OCI-LY1 (cell line): ENCODE data around the gene ZMIZ1.

Source experiments
- H2AFZ ChIP-seq: fragments of 200-600 bp; sonication (generic), shearing (Covaris generic); 2 replicates; pipeline ENCODE4 v1.6.0; 2014; ENCODE audit warnings: antibody characterized with exemption, mild to moderate bottlenecking, low read length
- H3F3A ChIP-seq: fragments of 200-600 bp; sonication (generic), shearing (Covaris generic); 2 replicates; pipeline ENCODE4 v1.6.0; 2014; ENCODE audit warnings: mild to moderate bottlenecking, antibody characterized with exemption, low read length, moderate library complexity; ENCODE audit not compliant: insufficient read depth
- H3K27ac ChIP-seq: fragments of 200-600 bp; sonication (generic); 2 replicates; pipeline ENCODE4 v1.5.1; 2014; ENCODE audit warnings: low read length, mixed run types, mild to moderate bottlenecking, low read depth; ENCODE audit not compliant: poor library complexity, severe bottlenecking
- H3K27me3 ChIP-seq: fragments of 200-600 bp; sonication (generic); 2 replicates; pipeline ENCODE4 v1.6.0; 2014; ENCODE audit warnings: antibody characterized with exemption, mild to moderate bottlenecking, low read length, moderate library complexity; ENCODE audit not compliant: insufficient read depth
- H3K36me3 ChIP-seq: fragments of 200-600 bp; sonication (generic); 2 replicates; pipeline ENCODE4 v1.6.1; 2014; ENCODE audit warnings: mild to moderate bottlenecking, antibody characterized with exemption, low read length, moderate library complexity, mixed read lengths; ENCODE audit not compliant: insufficient read depth
- H3K4me1 ChIP-seq: fragments of 200-600 bp; sonication (generic); 2 replicates; pipeline ENCODE4 v1.5.1; 2014; ENCODE audit warnings: mild to moderate bottlenecking, low read length, moderate library complexity; ENCODE audit not compliant: insufficient read depth, severe bottlenecking
- H3K4me2 ChIP-seq: fragments of 200-600 bp; sonication (generic), shearing (Covaris generic); 2 replicates; pipeline ENCODE4 v1.6.1; 2014; ENCODE audit warnings: low read length
- H3K4me3 ChIP-seq: fragments of 200-600 bp; sonication (generic); 2 replicates; pipeline ENCODE4 v1.5.1; 2014; ENCODE audit warnings: low read length, low read depth, mild to moderate bottlenecking, mixed read lengths; ENCODE audit not compliant: poor library complexity, severe bottlenecking
- H3K79me2 ChIP-seq: fragments of 200-600 bp; shearing (Covaris generic); 2 replicates; pipeline ENCODE4 v1.6.1; 2016; ENCODE audit warnings: mixed run types, low read length, mixed read lengths; ENCODE audit not compliant: insufficient read depth
- H3K9ac ChIP-seq: fragments of 200-600 bp; sonication (generic), shearing (Covaris generic); 2 replicates; pipeline ENCODE4 v1.6.1; 2014; ENCODE audit warnings: mild to moderate bottlenecking, low read length, mixed read lengths
- H3K9me2 ChIP-seq: fragments of 200-600 bp; sonication (generic), shearing (Covaris generic); 2 replicates; pipeline ENCODE4 v1.6.1; 2014; ENCODE audit warnings: low read depth, mild to moderate bottlenecking, low read length, mixed read lengths
- H3K9me3 ChIP-seq: fragments of 200-600 bp; shearing (Covaris generic); 2 replicates; pipeline ENCODE4 v1.6.1; 2014; ENCODE audit warnings: low read length, mixed read lengths
- H4K20me1 ChIP-seq: fragments of 200-600 bp; sonication (generic), shearing (Covaris generic); 2 replicates; pipeline ENCODE4 v1.6.0; 2016; ENCODE audit warnings: mild to moderate bottlenecking, low read length; ENCODE audit not compliant: insufficient read depth
- CTCF ChIP-seq: fragments of 200-600 bp; sonication (generic), shearing (Covaris generic); IDR thresholded peaks from 2 replicates; pipeline ENCODE4 v1.5.1; 2017; ENCODE audit warnings: mild to moderate bottlenecking, antibody characterized with exemption, low read length, moderate library complexity, mixed read lengths
- EZH2 ChIP-seq: fragments of 200-600 bp; sonication (generic), shearing (Covaris generic); IDR thresholded peaks from 2 replicates; pipeline ENCODE4 v1.8.0; 2017; ENCODE audit warnings: borderline replicate concordance, mixed run types, mild to moderate bottlenecking, antibody characterized with exemption, low read length, moderate library complexity, mixed read lengths

The ZMIZ1 gene

DNA sequence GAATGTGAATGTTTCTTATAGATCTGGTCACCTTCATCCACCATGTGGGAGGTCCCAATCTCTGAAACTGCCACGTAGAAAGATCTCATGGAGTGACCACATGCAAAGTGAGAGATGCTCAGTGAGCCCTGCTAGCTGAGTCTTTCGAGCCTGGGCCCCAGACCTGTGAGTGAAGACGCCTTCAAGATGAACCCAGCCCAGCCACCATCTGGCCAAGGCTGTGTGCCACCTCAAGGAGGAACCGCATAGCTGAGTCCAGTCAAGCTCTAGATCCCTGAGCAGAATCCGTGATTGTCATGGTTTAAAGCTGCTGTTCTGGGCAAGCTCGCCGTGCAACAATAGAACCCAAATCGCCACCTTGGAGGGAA lies 258.3 kb downstream of the ZMIZ1 start:
- H2AFZ ChIP-seq: no peak overlapping the region
- no peaks in the 10 kb centered on the region for H3K79me2 ChIP-seq
- H3K4me2 ChIP-seq: no peak overlapping the region
- TF ChIP-seq EZH2 (no peak), CTCF (no peak)
- H3F3A ChIP-seq: no peaks in the 10 kb centered on the region
- H3K27me3 ChIP-seq: peaks cover 8% of the 10 kb centered on the region; the same call in 1 of the 2 replicates
- no peaks in the 10 kb centered on the region for H3K36me3 ChIP-seq
- H4K20me1 ChIP-seq: no peaks in the 10 kb centered on the region
- H3K4me3 ChIP-seq: no peak overlapping the region
- no peaks in the 10 kb centered on the region for H3K4me1 ChIP-seq
- no peak overlapping the region for H3K9ac ChIP-seq
- no peak overlapping the region for H3K27ac ChIP-seq
- H3K9me3 ChIP-seq: no peaks in the 10 kb centered on the region
- H3K9me2 ChIP-seq: no peaks in the 10 kb centered on the region

DNA sequence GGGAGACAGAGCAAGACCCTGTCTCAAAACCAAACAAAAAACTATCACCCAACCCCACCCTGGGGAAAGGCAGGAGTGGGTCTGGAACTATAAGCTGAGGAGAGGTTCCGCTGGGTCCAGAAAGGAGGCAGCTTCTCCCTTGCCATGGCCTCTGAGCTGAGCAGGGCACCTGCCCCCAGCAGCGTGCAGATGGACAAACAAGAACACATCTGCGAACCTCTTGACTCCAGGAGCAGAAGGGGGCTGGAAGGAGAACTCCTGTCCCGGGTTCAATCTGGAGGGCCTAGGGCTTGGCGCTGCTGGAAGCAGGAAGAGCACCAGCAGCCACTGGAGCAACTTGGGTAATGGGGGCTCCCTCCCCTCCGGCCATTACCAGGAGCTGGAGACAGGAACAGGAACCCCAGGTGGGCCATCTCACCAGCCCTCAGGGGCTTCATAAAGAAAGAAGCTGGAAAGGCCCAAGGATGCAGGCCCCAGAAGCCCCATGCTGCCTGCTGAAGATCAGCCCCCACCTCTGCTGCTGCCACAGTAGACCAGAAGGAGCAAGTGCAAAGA lies 259.5 kb downstream of the ZMIZ1 start:
- no peaks in the 10 kb centered on the region for H3K9me2 ChIP-seq
- no peak overlapping the region for H2AFZ ChIP-seq
- no peaks in the 10 kb centered on the region for H4K20me1 ChIP-seq
- H3K4me1 ChIP-seq: no peaks in the 10 kb centered on the region
- H3K36me3 ChIP-seq: no peaks in the 10 kb centered on the region; the same call in 1 of the 2 replicates
- peaks cover 8% of the 10 kb centered on the region; the same call in 1 of the 2 replicates for H3K27me3 ChIP-seq
- H3K4me2 ChIP-seq: no peak overlapping the region
- H3K79me2 ChIP-seq: no peaks in the 10 kb centered on the region
- H3K4me3 ChIP-seq: no peak overlapping the region
- H3K27ac ChIP-seq: no peak overlapping the region
- no peaks in the 10 kb centered on the region for H3K9me3 ChIP-seq
- TF ChIP-seq CTCF (no peak), EZH2 (no peak)
- H3K9ac ChIP-seq: no peak overlapping the region
- H3F3A ChIP-seq: no peaks in the 10 kb centered on the region

DNA sequence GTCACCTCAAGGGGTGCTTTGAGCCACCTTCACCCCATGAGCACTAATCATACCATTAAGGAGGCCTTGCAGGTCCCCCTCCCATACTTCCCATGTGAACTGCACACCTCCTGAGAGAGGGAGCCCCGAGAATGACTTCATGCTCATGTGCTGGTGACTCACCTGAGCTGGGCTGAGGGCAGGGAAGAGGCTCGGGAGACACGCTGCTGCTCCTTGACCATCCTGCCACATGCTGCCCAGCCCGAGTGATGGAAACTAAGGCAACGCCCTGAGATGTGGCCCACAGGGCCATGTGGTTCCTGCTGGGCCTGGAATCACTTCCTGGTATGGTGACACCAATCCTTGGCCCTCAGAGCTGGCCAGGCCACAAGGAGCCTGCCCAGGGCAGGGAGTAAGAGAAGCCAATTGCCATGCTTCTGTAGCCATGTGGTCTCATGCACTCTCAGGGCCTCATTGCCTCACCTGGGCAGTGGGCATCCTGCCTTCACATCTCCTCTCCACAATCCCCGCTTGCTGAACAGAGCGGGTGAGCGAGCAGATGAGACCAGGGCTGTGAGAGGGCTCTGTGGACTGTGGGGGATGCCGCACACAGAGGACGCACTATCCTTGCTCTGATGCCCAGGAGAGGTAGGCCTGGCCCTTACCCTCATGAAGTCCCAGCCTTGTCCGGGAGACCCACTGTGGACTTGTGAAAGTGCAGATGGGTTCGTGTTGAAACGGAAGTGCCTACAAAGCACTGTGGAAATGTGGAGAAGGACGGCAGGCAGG lies 260.2 kb downstream of the ZMIZ1 start:
- no peak overlapping the region for H3K27ac ChIP-seq
- no peak overlapping the region for H3K9ac ChIP-seq
- no peaks in the 10 kb centered on the region; the same call in 1 of the 2 replicates for H3K36me3 ChIP-seq
- H3K4me3 ChIP-seq: no peak overlapping the region
- H4K20me1 ChIP-seq: no peaks in the 10 kb centered on the region
- no peaks in the 10 kb centered on the region for H3K9me3 ChIP-seq
- no peaks in the 10 kb centered on the region for H3K9me2 ChIP-seq
- H3K27me3 ChIP-seq: peaks cover 8% of the 10 kb centered on the region; the same call in 1 of the 2 replicates
- H3K79me2 ChIP-seq: no peaks in the 10 kb centered on the region
- no peak overlapping the region for H3K4me2 ChIP-seq
- H2AFZ ChIP-seq: no peak overlapping the region
- H3F3A ChIP-seq: no peaks in the 10 kb centered on the region
- no peak for TF ChIP-seq CTCF
- H3K4me1 ChIP-seq: no peaks in the 10 kb centered on the region
